Activated naive CD4-positive, alpha-beta T cell treated with anti-CD3 and anti-CD28 coated beads, Interleukin-2, amount 50 U/mL, for 72 hours (primary cell): ENCODE data around the gene BEX5. TPM values are rescaled to one million over a fixed set of nuclear protein-coding genes. Genes with fewer than 3 reads are reported as not detected.

Experiments
- total RNA-seq, 2 donors: library from RNA; stranded (reverse); gene quantifications; one replicate each; pipeline ENCODE4 v1.2.3, GENCODE V29; 2022

Gene BEX5
- total RNA-seq, 2 donors from 2014 or later = 4.3 to 6.3 TPM

Other genes starting within 250 kb of the BEX5 start
- 1 to 10 TPM; 1.7 to 5.1 TPM for gene ZMAT1, start 223.9 kb downstream of the BEX5 start, total RNA-seq
- not detected for gene TCEAL2, start 30.3 kb downstream of the BEX5 start, total RNA-seq
- not detected for gene TCEAL6, start 13.5 kb downstream of the BEX5 start, total RNA-seq
- not detected for gene TCP11X1, start 59.3 kb upstream of the BEX5 start, total RNA-seq
- gene NXF2, start 91.2 kb upstream of the BEX5 start, total RNA-seq = not detected